ENCODE data around the gene ASAP3. TPM values are rescaled to one million over a fixed set of nuclear protein-coding genes. Genes with fewer than 3 reads are reported as not detected.

Gene ASAP3
- total and polyA plus RNA-seq, 12 donors, result 22.4 to 122 (median 77.3) TPM

- WGBS, 4 donors, result 81 to 93% (median 88%) methylated on average over 7 of the region's 7 CpGs
- intact Hi-C loops (cut with DNase I), result no loop called here
- TF ChIP-seq, protein P1, sequence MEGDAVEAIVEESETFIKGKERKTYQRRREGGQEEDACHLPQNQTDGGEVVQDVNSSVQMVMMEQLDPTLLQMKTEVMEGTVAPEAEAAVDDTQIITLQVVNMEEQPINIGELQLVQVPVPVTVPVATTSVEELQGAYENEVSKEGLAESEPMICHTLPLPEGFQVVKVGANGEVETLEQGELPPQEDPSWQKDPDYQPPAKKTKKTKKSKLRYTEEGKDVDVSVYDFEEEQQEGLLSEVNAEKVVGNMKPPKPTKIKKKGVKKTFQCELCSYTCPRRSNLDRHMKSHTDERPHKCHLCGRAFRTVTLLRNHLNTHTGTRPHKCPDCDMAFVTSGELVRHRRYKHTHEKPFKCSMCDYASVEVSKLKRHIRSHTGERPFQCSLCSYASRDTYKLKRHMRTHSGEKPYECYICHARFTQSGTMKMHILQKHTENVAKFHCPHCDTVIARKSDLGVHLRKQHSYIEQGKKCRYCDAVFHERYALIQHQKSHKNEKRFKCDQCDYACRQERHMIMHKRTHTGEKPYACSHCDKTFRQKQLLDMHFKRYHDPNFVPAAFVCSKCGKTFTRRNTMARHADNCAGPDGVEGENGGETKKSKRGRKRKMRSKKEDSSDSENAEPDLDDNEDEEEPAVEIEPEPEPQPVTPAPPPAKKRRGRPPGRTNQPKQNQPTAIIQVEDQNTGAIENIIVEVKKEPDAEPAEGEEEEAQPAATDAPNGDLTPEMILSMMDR (IDR thresholded peaks at IDR 0.05), result no peak
- no peak for TF ChIP-seq POLR2A (IDR thresholded peaks at IDR 0.05)
- DNase-seq, result no peak
- Histone ChIP-seq H3K9me3 (replicated peaks in 1 of 3) (no peaks in the 10 kb centered on the region), H3K4me3 (no peak overlapping the region), H3K27ac (no peak overlapping the region), H3K36me3 (replicated peaks in 1 of 2) (peaks cover 0 to 56% of the 10 kb centered on the region in 2 donors), H3K27me3 (no peaks in the 10 kb centered on the region), H3K4me1 (replicated peaks in 1 of 2) (no peaks in the 10 kb centered on the region)
Observed at GRCh38 chr1:23434260-23434775, 49.7 kb downstream of the ASAP3 start.

DNA sequence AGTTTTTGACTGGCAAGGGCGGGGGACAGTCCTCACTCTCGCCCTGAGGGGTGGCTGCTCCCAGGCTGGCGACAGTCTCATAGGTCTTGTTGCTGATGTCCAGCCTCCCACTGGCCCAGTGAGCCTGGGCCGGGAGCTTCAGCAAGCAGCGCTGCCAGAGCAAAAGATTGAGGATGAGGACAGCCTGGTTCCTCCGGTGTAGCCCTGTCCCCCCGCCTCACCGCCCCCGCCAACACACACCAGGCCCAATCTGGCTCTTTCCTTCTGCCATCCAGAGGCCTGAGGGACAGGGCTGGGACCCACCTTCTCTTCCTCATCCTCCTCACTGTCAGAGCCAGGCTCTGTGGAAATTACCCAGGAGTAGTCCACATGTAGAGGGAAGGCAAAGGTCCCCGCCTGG, 50.9 kb downstream of the ASAP3 start:
- intact Hi-C loops (cut with DNase I), result no loop called here
- no peak for DNase-seq
- Histone ChIP-seq H3K27ac (no peak overlapping the region), H3K27me3 (no peaks in the 10 kb centered on the region), H3K9me3 (replicated peaks in 1 of 3) (no peaks in the 10 kb centered on the region), H3K4me3 (no peak overlapping the region), H3K4me1 (replicated peaks in 1 of 2) (no peaks in the 10 kb centered on the region), H3K36me3 (replicated peaks in 1 of 2) (peaks cover 0 to 56% of the 10 kb centered on the region in 2 donors)
- WGBS, 4 donors, result 89 to 96% (median 93%) methylated on average over 4 to 10 of the region's 10 CpGs
- TF ChIP-seq, protein P1 (IDR thresholded peaks at IDR 0.05), result no peak
- no peak for TF ChIP-seq POLR2A (IDR thresholded peaks at IDR 0.05)

DNA sequence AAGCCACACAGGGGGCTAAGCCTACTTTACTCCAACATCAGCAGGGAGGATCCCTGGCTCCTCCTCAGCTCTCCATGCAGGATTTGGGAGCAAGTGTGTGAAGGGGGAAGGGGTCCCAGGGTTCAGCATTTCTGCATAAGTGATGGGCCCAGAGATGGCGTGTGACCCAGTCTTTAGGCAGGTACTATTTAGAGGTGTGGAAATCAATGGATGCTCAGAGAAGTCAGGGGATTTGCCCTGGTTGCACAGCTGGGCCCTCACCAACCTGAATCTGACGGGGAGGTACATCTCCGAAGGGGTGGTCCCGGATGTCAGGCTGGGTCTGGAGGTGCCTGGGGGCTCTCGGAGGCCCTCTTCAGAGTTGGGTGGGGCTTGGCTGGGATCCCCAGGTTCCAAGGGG, 52.5 kb downstream of the ASAP3 start:
- DNase-seq, result no peak
- H3K4me3 ChIP-seq, result no peak overlapping the region
- no peak for TF ChIP-seq POLR2A (IDR thresholded peaks at IDR 0.05)
- TF ChIP-seq, protein P1 (IDR thresholded peaks at IDR 0.05), result no peak
- H3K36me3 ChIP-seq (replicated peaks in 1 of 2), result peaks cover 0 to 51% of the 10 kb centered on the region in 2 donors
- no peaks in the 10 kb centered on the region for H3K4me1 ChIP-seq (replicated peaks in 1 of 2)
- WGBS, 4 donors, result 87 to 96% (median 94%) methylated on average over 3 to 5 of the region's 5 CpGs
- intact Hi-C loops (cut with DNase I), result no loop called here
- no peaks in the 10 kb centered on the region for H3K27me3 ChIP-seq
- H3K27ac ChIP-seq, result no peak overlapping the region
- H3K9me3 ChIP-seq (replicated peaks in 1 of 3), result no peaks in the 10 kb centered on the region

GRCh38 chr1:23430803-23431202, 53.2 kb downstream of the ASAP3 start:
- no peaks in the 10 kb centered on the region for H3K27me3 ChIP-seq
- H3K9me3 ChIP-seq (replicated peaks in 1 of 3), result no peaks in the 10 kb centered on the region
- H3K27ac ChIP-seq, result no peak overlapping the region
- 95 to 100% (median 96%) methylated on average over 6 to 12 of the region's 12 CpGs for WGBS, 4 donors
- intact Hi-C loops (cut with DNase I), result no loop called here
- no peak for DNase-seq
- TF ChIP-seq, protein P1 (IDR thresholded peaks at IDR 0.05), result no peak
- no peak for TF ChIP-seq POLR2A (IDR thresholded peaks at IDR 0.05)
- H3K4me3 ChIP-seq, result no peak overlapping the region
- H3K36me3 ChIP-seq (replicated peaks in 1 of 2), result peaks cover 0 to 50% of the 10 kb centered on the region in 2 donors
- H3K4me1 ChIP-seq (replicated peaks in 1 of 2), result no peaks in the 10 kb centered on the region

Data from adrenal gland (tissue), 12 donors.